Ishikawa (cell line): ENCODE measurements around the gene ACSM6.

Experiments
- CEBPB ChIP-seq: IDR thresholded peaks from 2 replicates; pipeline ENCODE4 v1.6.1; 2012
- CREB1 ChIP-seq: IDR thresholded peaks from 2 replicates; pipeline ENCODE4 v1.6.1; 2012; ENCODE audit warnings: low read depth
- RAD21 ChIP-seq: IDR thresholded peaks from 2 replicates; pipeline ENCODE4 v1.6.1; 2012; ENCODE audit warnings: low read depth
- TAF1 ChIP-seq: IDR thresholded peaks from 2 replicates; pipeline ENCODE4 v1.6.1; 2012; ENCODE audit warnings: low read depth, mild to moderate bottlenecking
- TCF12 ChIP-seq: IDR thresholded peaks from 2 replicates; pipeline ENCODE4 v1.6.1; 2012; ENCODE audit warnings: low read depth
- TEAD4 ChIP-seq: IDR thresholded peaks from 2 replicates; pipeline ENCODE4 v1.6.1; 2012
- YY1 ChIP-seq: IDR thresholded peaks from 2 replicates; pipeline ENCODE4 v1.6.1; 2012; ENCODE audit warnings: low read depth
- TF ChIP-seq, protein P1 (sequence below): IDR thresholded peaks from 2 replicates; pipeline ENCODE4 v1.6.1; 2012
- TF ChIP-seq, protein P2 (sequence below): IDR thresholded peaks from 2 replicates; pipeline ENCODE4 v1.6.1; 2012; ENCODE audit warnings: low read depth, mild to moderate bottlenecking
- TF ChIP-seq, protein P3 (sequence below): IDR thresholded peaks from 2 replicates; pipeline ENCODE4 v1.6.1; 2012

DNA sequence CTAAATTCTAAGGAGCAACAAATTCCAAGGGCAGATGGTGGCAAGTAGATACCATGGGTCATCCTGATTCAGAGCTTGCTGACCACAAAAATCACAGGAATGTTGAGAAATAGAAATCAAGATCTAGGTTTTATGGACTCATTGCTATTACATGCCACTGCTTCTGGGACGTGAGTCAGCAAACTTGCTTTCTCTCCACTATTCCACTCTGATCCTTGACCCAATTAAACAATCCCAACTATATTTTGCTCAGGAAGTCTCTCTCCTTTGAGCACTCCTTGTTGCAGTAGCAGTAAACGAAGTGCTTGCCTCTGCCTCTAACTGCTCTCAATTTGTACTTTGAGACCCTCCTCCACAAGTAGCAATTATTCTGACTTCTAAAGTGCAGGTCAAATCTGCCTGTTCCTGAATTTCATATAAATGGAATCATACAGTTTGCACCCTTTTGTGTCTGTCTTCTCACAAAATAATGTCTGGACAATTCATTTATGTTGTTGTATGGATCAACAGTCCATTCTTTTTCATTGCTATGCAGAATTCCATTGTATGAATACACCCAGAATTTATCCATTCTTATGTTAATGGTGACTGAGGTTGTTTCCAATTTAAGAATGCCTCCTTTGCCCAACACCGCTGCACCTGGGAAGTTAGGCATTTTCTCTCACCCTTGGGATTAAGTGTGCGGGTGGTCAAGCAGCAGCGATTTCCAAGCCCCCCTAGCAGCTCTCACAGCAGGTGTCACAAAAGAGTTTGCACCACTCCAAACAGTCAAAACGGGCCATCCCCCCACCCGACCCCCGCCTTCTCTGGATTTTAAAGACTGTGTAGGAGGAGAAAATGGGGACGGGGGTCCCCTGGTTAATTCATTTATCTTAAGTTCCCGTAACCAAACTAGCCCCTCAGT lies 35.9 kb downstream of the ACSM6 start:
- TF ChIP-seq, protein P1, sequence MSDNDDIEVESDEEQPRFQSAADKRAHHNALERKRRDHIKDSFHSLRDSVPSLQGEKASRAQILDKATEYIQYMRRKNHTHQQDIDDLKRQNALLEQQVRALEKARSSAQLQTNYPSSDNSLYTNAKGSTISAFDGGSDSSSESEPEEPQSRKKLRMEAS = no peak
- TF ChIP-seq TCF12 = no peak
- TF ChIP-seq YY1 = no peak
- TF ChIP-seq, protein P2, sequence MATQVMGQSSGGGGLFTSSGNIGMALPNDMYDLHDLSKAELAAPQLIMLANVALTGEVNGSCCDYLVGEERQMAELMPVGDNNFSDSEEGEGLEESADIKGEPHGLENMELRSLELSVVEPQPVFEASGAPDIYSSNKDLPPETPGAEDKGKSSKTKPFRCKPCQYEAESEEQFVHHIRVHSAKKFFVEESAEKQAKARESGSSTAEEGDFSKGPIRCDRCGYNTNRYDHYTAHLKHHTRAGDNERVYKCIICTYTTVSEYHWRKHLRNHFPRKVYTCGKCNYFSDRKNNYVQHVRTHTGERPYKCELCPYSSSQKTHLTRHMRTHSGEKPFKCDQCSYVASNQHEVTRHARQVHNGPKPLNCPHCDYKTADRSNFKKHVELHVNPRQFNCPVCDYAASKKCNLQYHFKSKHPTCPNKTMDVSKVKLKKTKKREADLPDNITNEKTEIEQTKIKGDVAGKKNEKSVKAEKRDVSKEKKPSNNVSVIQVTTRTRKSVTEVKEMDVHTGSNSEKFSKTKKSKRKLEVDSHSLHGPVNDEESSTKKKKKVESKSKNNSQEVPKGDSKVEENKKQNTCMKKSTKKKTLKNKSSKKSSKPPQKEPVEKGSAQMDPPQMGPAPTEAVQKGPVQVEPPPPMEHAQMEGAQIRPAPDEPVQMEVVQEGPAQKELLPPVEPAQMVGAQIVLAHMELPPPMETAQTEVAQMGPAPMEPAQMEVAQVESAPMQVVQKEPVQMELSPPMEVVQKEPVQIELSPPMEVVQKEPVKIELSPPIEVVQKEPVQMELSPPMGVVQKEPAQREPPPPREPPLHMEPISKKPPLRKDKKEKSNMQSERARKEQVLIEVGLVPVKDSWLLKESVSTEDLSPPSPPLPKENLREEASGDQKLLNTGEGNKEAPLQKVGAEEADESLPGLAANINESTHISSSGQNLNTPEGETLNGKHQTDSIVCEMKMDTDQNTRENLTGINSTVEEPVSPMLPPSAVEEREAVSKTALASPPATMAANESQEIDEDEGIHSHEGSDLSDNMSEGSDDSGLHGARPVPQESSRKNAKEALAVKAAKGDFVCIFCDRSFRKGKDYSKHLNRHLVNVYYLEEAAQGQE = no peak
- no peak for TF ChIP-seq TAF1
- TF ChIP-seq TEAD4 = no peak
- TF ChIP-seq, protein P3, sequence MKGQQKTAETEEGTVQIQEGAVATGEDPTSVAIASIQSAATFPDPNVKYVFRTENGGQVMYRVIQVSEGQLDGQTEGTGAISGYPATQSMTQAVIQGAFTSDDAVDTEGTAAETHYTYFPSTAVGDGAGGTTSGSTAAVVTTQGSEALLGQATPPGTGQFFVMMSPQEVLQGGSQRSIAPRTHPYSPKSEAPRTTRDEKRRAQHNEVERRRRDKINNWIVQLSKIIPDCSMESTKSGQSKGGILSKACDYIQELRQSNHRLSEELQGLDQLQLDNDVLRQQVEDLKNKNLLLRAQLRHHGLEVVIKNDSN = no peak
- TF ChIP-seq RAD21 = no peak
- no peak for TF ChIP-seq CEBPB
- TF ChIP-seq CREB1 = no peak
